Measurements from ENCODE around the gene TBC1D8.
"Not testable (repeated sequence)": the region's sequence is repeated elsewhere in the genome, so short reads cannot be mapped to it uniquely, and the experiment has no call there.

TBC1D8 gene

DNA sequence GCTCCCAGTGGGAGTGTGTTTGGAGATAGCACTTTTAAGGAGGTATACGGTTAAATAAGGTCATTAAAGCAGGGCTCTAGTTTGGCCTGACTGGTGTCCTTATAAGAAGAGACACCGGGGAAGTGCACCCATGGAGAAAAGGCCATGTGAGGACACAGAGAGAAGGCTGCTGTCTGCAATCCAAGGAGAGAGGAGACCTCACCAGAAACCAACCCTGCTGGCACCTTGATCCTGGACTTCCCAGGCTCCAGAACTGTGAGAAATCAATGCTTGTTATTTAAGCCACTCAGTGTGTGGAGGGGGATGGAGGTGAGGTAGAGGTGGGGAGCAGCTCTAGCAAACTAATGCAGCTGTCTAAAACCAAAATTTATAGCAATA lies 87.1 kb downstream of the TBC1D8 start:
- H3K4me3 ChIP-seq (ENCODE audit: low read depth, low read length): no peak overlapping the region
- no peak for DNase-seq (ENCODE audit: low read depth, low spot score)
- in situ Hi-C loops (cut with HindIII; ENCODE audit: low sequenced_read_pairs): no loop called here
- no peak for TF ChIP-seq CTCF (IDR thresholded peaks at IDR 0.05; ENCODE audit: low read depth, low read length)

- in situ Hi-C loops (cut with HindIII; ENCODE audit: low sequenced_read_pairs): no loop called here
- DNase-seq (ENCODE audit: low read depth, low spot score): peak; percentile 56
- no peak for TF ChIP-seq CTCF (IDR thresholded peaks at IDR 0.05; ENCODE audit: low read depth, low read length)
- no peak overlapping the region for H3K4me3 ChIP-seq (ENCODE audit: low read depth, low read length)
Observed at GRCh38 chr2:101063352-101064124, 87.6 kb downstream of the TBC1D8 start.

- DNase-seq (ENCODE audit: low read depth, low spot score): no peak
- no peak for TF ChIP-seq CTCF (IDR thresholded peaks at IDR 0.05; ENCODE audit: low read depth, low read length)
- H3K4me3 ChIP-seq (ENCODE audit: low read depth, low read length): no peak overlapping the region
- in situ Hi-C loops (cut with HindIII; ENCODE audit: low sequenced_read_pairs): no loop called here
Observed at GRCh38 chr2:101058386-101058785, 92.8 kb downstream of the TBC1D8 start.

GRCh38 chr2:101057051-101057933 lies 93.9 kb downstream of the TBC1D8 start:
- DNase-seq (ENCODE audit: low read depth, low spot score): no peak
- TF ChIP-seq CTCF (IDR thresholded peaks at IDR 0.05; ENCODE audit: low read depth, low read length): no peak
- no peak overlapping the region for H3K4me3 ChIP-seq (ENCODE audit: low read depth, low read length)
- in situ Hi-C loops (cut with HindIII; ENCODE audit: low sequenced_read_pairs): no loop called here

DNA sequence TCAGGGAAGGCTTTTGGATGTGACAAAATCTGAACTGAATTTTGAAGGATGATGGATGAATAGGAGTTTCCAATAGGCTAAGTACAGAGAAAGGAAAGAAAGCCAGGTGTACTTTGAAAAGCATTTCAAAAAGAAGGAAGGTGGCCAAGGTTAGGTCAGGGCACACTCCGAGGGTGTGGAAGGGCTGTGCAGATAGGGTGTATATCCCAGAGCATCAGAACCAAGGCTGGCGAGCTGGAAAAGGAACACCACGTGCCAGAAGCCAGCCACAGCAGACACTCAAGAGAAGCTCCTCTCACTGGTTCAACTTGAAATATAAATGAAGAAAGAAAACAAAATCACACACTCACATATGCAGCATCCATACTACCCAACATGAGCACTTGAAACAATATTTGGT lies 98.1 kb downstream of the TBC1D8 start:
- TF ChIP-seq CTCF (IDR thresholded peaks at IDR 0.05; ENCODE audit: low read depth, low read length): no peak
- DNase-seq (ENCODE audit: low read depth, low spot score): no peak
- no peak overlapping the region for H3K4me3 ChIP-seq (ENCODE audit: low read depth, low read length)
- in situ Hi-C loops (cut with HindIII; ENCODE audit: low sequenced_read_pairs): no loop called here

- TF ChIP-seq CTCF (IDR thresholded peaks at IDR 0.05; ENCODE audit: low read depth, low read length): no peak
- no peak for DNase-seq (ENCODE audit: low read depth, low spot score)
- in situ Hi-C loops (cut with HindIII; ENCODE audit: low sequenced_read_pairs): no loop called here
- no peak overlapping the region for H3K4me3 ChIP-seq (ENCODE audit: low read depth, low read length)
Observed at GRCh38 chr2:101052147-101052546, 99.0 kb downstream of the TBC1D8 start.

DNA sequence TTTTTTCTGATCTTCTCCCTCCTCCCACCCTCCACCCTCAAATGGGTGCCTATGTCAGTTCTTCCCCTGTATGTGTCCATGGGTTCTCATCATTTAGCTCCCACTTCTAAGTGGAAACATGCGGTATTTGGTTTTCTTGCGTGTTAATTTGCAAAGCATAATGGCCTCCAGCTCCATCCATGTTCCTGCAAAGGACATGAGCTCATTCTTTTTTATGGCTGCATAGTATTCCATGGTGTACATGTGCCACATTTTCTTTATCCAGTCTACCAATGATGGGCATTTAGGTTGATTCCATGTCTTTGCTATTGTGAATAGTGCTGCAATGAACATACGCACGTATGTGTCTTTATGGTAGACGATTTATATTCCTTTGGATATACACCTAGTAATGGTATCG lies 100.3 kb downstream of the TBC1D8 start:
- in situ Hi-C loops (cut with HindIII; ENCODE audit: low sequenced_read_pairs); H3K4me3 ChIP-seq (ENCODE audit: low read depth, low read length); DNase-seq (ENCODE audit: low read depth, low spot score): not testable (repeated sequence)

All from astrocyte of the spinal cord (primary cell).